HCT116 (cell line): ENCODE results near the gene MYEOV. TPM values are rescaled to one million over a fixed set of nuclear protein-coding genes. Genes with fewer than 3 reads are reported as not detected.

Experiments used
- ATAC-seq: fragments of 200-7000 bp; cut with Tn5 transposase; 2 replicates; pipeline ENCODE4 v1.9.1; 2020; ENCODE audit warnings: mild to moderate bottlenecking, moderate library complexity
- BruUV-seq: library from RNA; stranded (reverse); fragments of 400-500 nt; replicated peaks from 2 replicates; lab custom pipeline; 2021; lab: Mats Ljungman, UMichigan
- CTCF ChIA-PET: fragments of 300-600 bp; sonication (Branson Sonifier 250); formaldehyde crosslinking; loops from one replicate; lab custom pipeline; 2021; ENCODE audit warnings: antibody characterized with exemption; lab: Charles Lee
- POLR2A ChIA-PET: fragments of 300-600, 350-600 bp; sonication (Branson Sonifier 250); formaldehyde crosslinking; loops from one replicate; lab custom pipeline; 2021; ENCODE audit warnings: antibody characterized with exemption; lab: Charles Lee
- RAD21 ChIA-PET, 2 experiments: fragments of 300-600 bp; sonication (Branson Sonifier 250); formaldehyde crosslinking; loops; one replicate each; lab custom pipeline; 2023; ENCODE audit warnings: low total read pairs in 2 of 2; ENCODE audit not compliant: uncharacterized antibody in 2 of 2, unreplicated experiment in 2 of 2, low non-redundant PET in 1 of 2; lab: Charles Lee
- DNase-seq: peaks from one replicate; pipeline ENCODE4 v3.0.0-alpha.2; 2010; ENCODE audit warnings: low read depth, low spot score
- H2AFZ ChIP-seq: fragments of 200-600 bp; shearing (Covaris generic), sonication (generic); 2 replicates; pipeline ENCODE4 v1.6.1; 2017; ENCODE audit warnings: low read depth, mixed run types, mixed read lengths, antibody characterized with exemption, low read length; ENCODE audit not compliant: poor library complexity, severe bottlenecking
- H3K27ac ChIP-seq: 2 replicates; pipeline ENCODE4 v1.5.1; 2012; ENCODE audit warnings: low read depth, low read length
- H3K27me3 ChIP-seq: fragments of 200-600 bp; sonication (generic); 2 replicates; pipeline ENCODE4 v1.6.1; 2016; ENCODE audit warnings: mixed run types, low read length, mixed read lengths; ENCODE audit not compliant: insufficient read depth
- H3K36me3 ChIP-seq, 2 experiments: fragments of 200-500 bp in 1 of 2; fragments of 200-600 bp in 1 of 2; sonication (Bioruptor generic) in 1 of 2; sonication (generic) in 1 of 2; 2 replicates each; pipeline versions ENCODE4 v1.5.1 to v1.6.1; 2014 to 2016; ENCODE audit warnings: low read length in 2 of 2, inconsistent platforms in 1 of 2, mixed read lengths in 1 of 2, mixed run types in 1 of 2; ENCODE audit not compliant: insufficient read depth in 2 of 2, control insufficient read depth in 1 of 2
- H3K4me1 ChIP-seq, 2 experiments: fragments of 200-600 bp in 1 of 2; sonication (generic) in 1 of 2; 2 replicates each; pipeline versions ENCODE4 v1.5.1 to v1.6.1; 2012 to 2017; ENCODE audit warnings: low read length in 2 of 2, inconsistent platforms in 1 of 2, mild to moderate bottlenecking in 1 of 2, mixed read lengths in 1 of 2, mixed run types in 1 of 2, moderate library complexity in 1 of 2; ENCODE audit not compliant: insufficient read depth in 2 of 2, control insufficient read depth in 1 of 2
- H3K4me2 ChIP-seq: fragments of 200-600 bp; sonication (generic); 2 replicates; pipeline ENCODE4 v1.6.1; 2017; ENCODE audit warnings: mixed run types, low read length, mixed read lengths
- H3K4me3 ChIP-seq, 2 experiments: fragments of 200-600 bp in 1 of 2; sonication (generic) in 1 of 2; replicated peaks in 1 of 2; 2 replicates each; pipeline ENCODE4 v1.5.1; 2011 to 2016; ENCODE audit warnings: low read length in 2 of 2, control low read depth in 1 of 2, low read depth in 1 of 2, mild to moderate bottlenecking in 1 of 2, mixed read lengths in 1 of 2, mixed run types in 1 of 2
- H3K79me2 ChIP-seq: fragments of 200-600 bp; sonication (generic); 2 replicates; pipeline ENCODE4 v1.6.1; 2017; ENCODE audit warnings: mild to moderate bottlenecking, mixed run types, low read length, moderate library complexity, mixed read lengths; ENCODE audit not compliant: insufficient read depth
- H3K9ac ChIP-seq: fragments of 200-600 bp; sonication (generic); 2 replicates; pipeline ENCODE4 v1.6.1; 2016; ENCODE audit warnings: low read length, mixed read lengths
- H3K9me2 ChIP-seq: fragments of 200-600 bp; sonication (generic), shearing (Covaris generic); 2 replicates; pipeline ENCODE4 v1.6.1; 2017; ENCODE audit warnings: mixed run types, mild to moderate bottlenecking, moderate library complexity; ENCODE audit not compliant: insufficient read depth
- H3K9me3 ChIP-seq, 2 experiments: fragments of 200-500 bp in 1 of 2; fragments of 200-600 bp in 1 of 2; sonication (Bioruptor generic) in 1 of 2; sonication (generic) in 1 of 2; 2 replicates each; pipeline ENCODE4 v1.6.1; 2014 to 2017; ENCODE audit warnings: low read length in 2 of 2, mixed read lengths in 2 of 2, inconsistent platforms in 1 of 2, low read depth in 1 of 2, mild to moderate bottlenecking in 1 of 2, mixed run types in 1 of 2, moderate library complexity in 1 of 2; ENCODE audit not compliant: control insufficient read depth in 1 of 2, insufficient read depth in 1 of 2
- H4K20me1 ChIP-seq: fragments of 200-600 bp; sonication (generic), shearing (Covaris generic); 2 replicates; pipeline ENCODE4 v1.6.1; 2017; ENCODE audit warnings: mixed run types, mild to moderate bottlenecking, moderate library complexity; ENCODE audit not compliant: insufficient read depth
- CBX3 ChIP-seq: IDR thresholded peaks from 2 replicates; pipeline ENCODE4 v1.6.1; 2012; ENCODE audit warnings: low read depth
- ELF1 ChIP-seq: IDR thresholded peaks from 2 replicates; pipeline ENCODE4 v1.6.1; 2012; ENCODE audit warnings: low read depth, borderline replicate concordance
- FOSL1 ChIP-seq: IDR thresholded peaks from 2 replicates; pipeline ENCODE4 v1.6.1; 2012; ENCODE audit warnings: low read depth
- POLR2AphosphoS5 ChIP-seq: IDR thresholded peaks from 2 replicates; pipeline ENCODE4 v1.6.1; 2011; ENCODE audit warnings: mild to moderate bottlenecking, low read depth, low read length, moderate library complexity
- RAD21 ChIP-seq: IDR thresholded peaks from 2 replicates; pipeline ENCODE4 v1.6.1; 2012; ENCODE audit warnings: low read depth, mild to moderate bottlenecking
- SIN3A ChIP-seq: IDR thresholded peaks from 2 replicates; pipeline ENCODE4 v1.6.1; 2012; ENCODE audit warnings: low read depth
- YY1 ChIP-seq: IDR thresholded peaks from 2 replicates; pipeline ENCODE4 v1.6.1; 2011; ENCODE audit warnings: low read length, low read depth, moderate library complexity, mild to moderate bottlenecking; ENCODE audit not compliant: insufficient replicate concordance; ENCODE audit errors: extremely low read depth
- intact Hi-C: fragments of 100-400 bp; cut with micrococcal nuclease; formaldehyde crosslinking; loops from 2 replicates; pipeline ENCODE4 v1.10.0; 2022
- total RNA-seq: library from RNA; stranded (reverse); gene quantifications from one replicate; pipeline ENCODE4 v1.2.1, GENCODE V29; 2021; ENCODE audit not compliant: unreplicated experiment

The MYEOV gene
- total RNA-seq, 1 experiment from 2014 or later = 135 TPM

DNA sequence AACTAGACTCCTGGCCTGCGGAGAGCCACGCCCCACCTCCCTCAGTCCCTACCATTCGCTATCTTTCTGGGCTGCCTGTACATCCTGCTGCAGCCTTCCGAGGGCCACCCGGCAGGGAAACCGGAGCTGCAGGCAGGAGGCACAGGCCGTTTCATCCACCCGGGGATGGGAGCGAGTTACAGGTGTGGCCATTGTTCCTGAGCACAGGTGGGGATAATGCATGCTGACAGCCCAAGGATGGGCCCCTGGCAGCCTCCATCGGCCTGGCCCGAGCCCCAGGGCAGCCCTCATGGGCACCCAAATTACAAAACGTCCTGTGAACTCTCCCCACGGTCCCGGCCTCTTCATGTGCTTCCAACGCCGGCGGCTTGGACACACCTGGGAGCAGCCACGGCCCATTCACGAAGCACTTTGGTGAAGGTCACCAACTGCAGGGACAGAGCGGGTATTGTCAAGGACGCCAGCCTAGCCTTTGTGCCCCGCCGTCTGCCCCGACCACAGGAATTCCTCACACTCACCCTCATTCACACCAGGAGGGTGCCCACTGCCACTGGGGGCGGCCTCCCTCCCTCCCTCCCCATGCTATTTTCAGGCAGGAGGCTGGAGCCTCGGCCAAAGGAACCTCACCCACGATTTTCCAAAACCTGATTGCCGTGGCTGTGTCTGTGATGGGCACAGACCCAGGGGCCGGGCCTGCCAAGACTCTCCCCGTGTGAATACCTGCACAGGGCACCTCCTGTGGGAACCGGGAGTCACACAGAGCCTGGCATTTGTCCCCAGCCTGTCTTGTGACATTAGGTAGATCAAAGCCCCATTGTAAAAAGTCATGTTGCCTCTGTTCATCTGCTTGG, 42.1 kb upstream of the MYEOV start (continued):
- TF ChIP-seq POLR2AphosphoS5 = no peak

DNA sequence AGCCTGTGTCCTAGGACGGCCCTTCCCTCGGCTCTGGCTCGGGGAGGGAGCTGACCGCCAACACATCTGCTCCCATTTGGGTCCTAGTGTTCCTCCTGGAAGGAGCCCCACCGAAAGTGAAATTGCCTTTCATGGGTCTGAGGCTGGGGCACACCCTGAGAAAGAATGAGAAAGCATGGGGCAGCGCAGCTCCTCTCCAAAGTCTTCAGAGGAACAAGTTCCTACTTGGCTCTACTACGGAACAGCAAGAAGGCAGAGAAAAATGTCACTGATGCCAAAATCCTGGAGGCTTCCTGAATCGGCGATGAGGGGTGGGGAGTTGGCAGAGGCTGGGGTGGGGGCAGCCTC, 41.5 kb upstream of the MYEOV start:
- intact Hi-C loops = no loop called here
- Histone ChIP-seq H4K20me1 (no peaks in the 10 kb centered on the region), H3K4me2 (no peak overlapping the region), H3K27me3 (no peaks in the 10 kb centered on the region), H3K27ac (no peak overlapping the region), H3K4me1 (peaks cover 0 to 10% of the 10 kb centered on the region in 2 experiments; a peak in 2 of 4 replicates), H3K79me2 (no peaks in the 10 kb centered on the region), H3K9ac (no peak overlapping the region), H3K9me2 (no peaks in the 10 kb centered on the region), H2AFZ (no peak overlapping the region), H3K9me3 (peaks cover 0 to 17% of the 10 kb centered on the region in 2 experiments; a peak in 1 of 4 replicates), H3K4me3 (no peak overlapping the region), H3K36me3 (no peaks in the 10 kb centered on the region)
- ChIA-PET RAD21 (no interaction called here), CTCF (no interaction called here), POLR2A (no interaction called here)
- DNase-seq = no peak
- no TSS peak for BruUV-seq
- no peak for ATAC-seq
- TF ChIP-seq ELF1 = no peak
- TF ChIP-seq SIN3A = no peak
- no peak for TF ChIP-seq YY1
- TF ChIP-seq FOSL1 = no peak

DNA sequence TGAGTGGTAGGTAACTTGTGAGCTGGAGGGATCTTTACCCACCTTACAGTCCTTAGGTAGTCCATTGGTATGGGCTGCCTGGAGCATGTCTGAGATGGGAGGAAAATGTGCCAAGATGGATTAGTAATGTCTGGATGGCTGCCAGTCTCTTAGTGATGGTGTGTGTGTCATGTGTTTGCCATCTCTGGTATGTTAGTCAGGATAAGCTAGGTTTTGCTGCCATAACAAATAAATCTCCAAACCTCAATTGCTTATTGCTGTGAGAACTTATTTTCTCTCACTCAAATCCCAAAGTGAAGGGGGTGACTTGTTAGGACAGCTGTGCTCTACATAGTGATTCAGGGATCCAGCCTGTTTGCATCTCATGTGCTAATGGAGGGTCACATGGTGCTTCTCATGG, 40.9 kb upstream of the MYEOV start:
- no TSS peak for BruUV-seq
- no peaks in the 10 kb centered on the region for H3K36me3 ChIP-seq
- H3K27me3 ChIP-seq = no peaks in the 10 kb centered on the region
- H3K4me2 ChIP-seq = no peak overlapping the region
- peak; percentile 67; the same call in 1 of the 2 replicates for ATAC-seq
- H3K4me3 ChIP-seq = no peak overlapping the region
- intact Hi-C loops = no loop called here
- peaks cover 0 to 17% of the 10 kb centered on the region in 2 experiments; a peak in 1 of 4 replicates for H3K9me3 ChIP-seq
- H2AFZ ChIP-seq = no peak overlapping the region
- H3K9me2 ChIP-seq = no peaks in the 10 kb centered on the region
- H3K27ac ChIP-seq = no peak overlapping the region
- no peak overlapping the region for H3K9ac ChIP-seq
- peak; percentile 43 for DNase-seq
- ChIA-PET CTCF (no interaction called here), POLR2A (no interaction called here), RAD21 (no interaction called here)
- H3K79me2 ChIP-seq = no peaks in the 10 kb centered on the region
- H4K20me1 ChIP-seq = no peaks in the 10 kb centered on the region
- peaks cover 0 to 10% of the 10 kb centered on the region in 2 experiments; a peak in 2 of 4 replicates for H3K4me1 ChIP-seq
- no peak for TF ChIP-seq RAD21
- TF ChIP-seq CBX3 = peak; percentile 84; the same call in 1 of the 2 replicates
